H1 (cell line): ENCODE data around the gene FRMD4A.

Source experiments
- BCL11A ChIP-seq, 2 experiments: IDR thresholded peaks; one replicate each; pipeline ENCODE4 v1.6.1; 2011; ENCODE audit warnings: low read depth in 2 of 2, low read length in 2 of 2, mild to moderate bottlenecking in 2 of 2
- CEBPB ChIP-seq: IDR thresholded peaks from 2 replicates; pipeline ENCODE4 v1.6.1; 2012; ENCODE audit warnings: low read depth, low read length
- CREB1 ChIP-seq: IDR thresholded peaks from 2 replicates; pipeline ENCODE4 v1.6.1; 2012; ENCODE audit warnings: inconsistent platforms
- CTCF ChIP-seq, 3 experiments: IDR thresholded peaks; 1 replicate in 2 of 3; 2 replicates in 1 of 3; pipeline versions ENCODE4 v1.5.1 to v1.6.1; 2011; ENCODE audit warnings: low read length in 3 of 3, mild to moderate bottlenecking in 3 of 3, inconsistent platforms in 2 of 3, low read depth in 1 of 3, moderate library complexity in 1 of 3; ENCODE audit not compliant: insufficient read depth in 1 of 3; ENCODE audit errors: control extremely low read depth in 1 of 3
- EP300 ChIP-seq, 2 experiments: IDR thresholded peaks; 1 replicate in 1 of 2; 2 replicates in 1 of 2; pipeline ENCODE4 v1.6.1; 2011 to 2012; ENCODE audit warnings: low read depth in 2 of 2, low read length in 2 of 2, mild to moderate bottlenecking in 2 of 2, borderline replicate concordance in 1 of 2, inconsistent platforms in 1 of 2, moderate library complexity in 1 of 2
- EZH2 ChIP-seq: fragments of 200-600 bp; sonication (generic); IDR thresholded peaks from 2 replicates; pipeline ENCODE4 v1.7.1; 2012; ENCODE audit warnings: low read depth, mild to moderate bottlenecking, moderate library complexity, low read length, inconsistent platforms; ENCODE audit not compliant: severe bottlenecking
- FOSL1 ChIP-seq: IDR thresholded peaks from 2 replicates; pipeline ENCODE4 v1.6.1; 2011; ENCODE audit warnings: mild to moderate bottlenecking, low read depth, low read length, moderate library complexity; ENCODE audit not compliant: insufficient read depth
- JUN ChIP-seq: IDR thresholded peaks from 2 replicates; pipeline ENCODE4 v1.6.1; 2011; ENCODE audit warnings: low read depth, mild to moderate bottlenecking, improper control_type of control experiment, low read length
- MAX ChIP-seq: IDR thresholded peaks from 2 replicates; pipeline ENCODE4 v1.6.1; 2012; ENCODE audit warnings: inconsistent platforms
- POLR2AphosphoS5 ChIP-seq: IDR thresholded peaks from 2 replicates; pipeline ENCODE4 v1.6.1; 2011; ENCODE audit warnings: low read depth, low read length
- SP2 ChIP-seq: IDR thresholded peaks from 2 replicates; pipeline ENCODE4 v1.6.1; 2012; ENCODE audit warnings: mild to moderate bottlenecking, low read length, inconsistent platforms
- SP4 ChIP-seq: IDR thresholded peaks from 2 replicates; pipeline ENCODE4 v1.6.1; 2012; ENCODE audit warnings: low read length, inconsistent platforms
- YY1 ChIP-seq: IDR thresholded peaks from 2 replicates; pipeline ENCODE4 v1.6.1; 2011; ENCODE audit warnings: low read depth, mild to moderate bottlenecking, low read length

- peak in 1 of 3 experiments; percentile 0; a peak in 1 of 4 replicates for TF ChIP-seq CTCF (IDR thresholded peaks at IDR 0.05; ENCODE audit: control extremely low read depth in 1 of 3, insufficient read depth in 1 of 3, low read depth in 1 of 3, low read length in 3 of 3)
- TF ChIP-seq SP2, result no peak
- no peak for TF ChIP-seq EP300 (IDR thresholded peaks at IDR 0.05; ENCODE audit: borderline replicate concordance in 1 of 2, low read depth in 2 of 2, low read length in 2 of 2)
- no peak for TF ChIP-seq JUN
- no peak for TF ChIP-seq POLR2AphosphoS5
- no peak for TF ChIP-seq EZH2
- no peak for TF ChIP-seq SP4
- TF ChIP-seq CREB1, result no peak; the same call in 1 of the 2 replicates
- no peak for TF ChIP-seq CEBPB
- TF ChIP-seq MAX, result no peak; the same call in 1 of the 2 replicates
- no peak for TF ChIP-seq BCL11A (IDR thresholded peaks at IDR 0.05; ENCODE audit: low read depth in 2 of 2, low read length in 2 of 2)
- no peak for TF ChIP-seq FOSL1
- no peak for TF ChIP-seq YY1
Measured at GRCh38 chr10:13707156-13707881, 623.4 kb downstream of the FRMD4A start.
